H1 (cell line): Measurements from ENCODE around the gene EXD2. TPM values are rescaled to one million over a fixed set of nuclear protein-coding genes. Genes with fewer than 3 reads are reported as not detected.

Experiments used
- CTCF ChIA-PET: fragments of 300-600 bp; sonication (Branson Sonifier 250); formaldehyde crosslinking; loops from one replicate; lab custom pipeline; 2021; ENCODE audit not compliant: partially characterized antibody; lab: Charles Lee
- POLR2A ChIA-PET: fragments of 300-600 bp; sonication (Branson Sonifier 250); formaldehyde crosslinking; loops from one replicate; lab custom pipeline; 2021; ENCODE audit warnings: inconsistent platforms; ENCODE audit not compliant: partially characterized antibody; lab: Charles Lee
- DNase-seq, 2 experiments: peaks; one replicate each; pipeline versions ENCODE4 v3.0.0 to v3.0.0-alpha.2; 2010 to 2022; ENCODE audit warnings: low spot score in 2 of 2, low read depth in 1 of 2, mixed read lengths in 1 of 2
- FAIRE-seq: peaks from 2 replicates; lab custom pipeline; 2011; peaks lifted over from hg19 to GRCh38; lab: Jason Lieb, UNC
- H2AFZ ChIP-seq: 2 replicates; pipeline ENCODE4 v1.8.1; 2012; ENCODE audit warnings: low read length, inconsistent platforms
- H2AK5ac ChIP-seq: 2 replicates; pipeline ENCODE4 v1.6.1; 2013; ENCODE audit warnings: low read depth, low read length
- H2BK120ac ChIP-seq: replicated peaks from 2 replicates; pipeline ENCODE3; 2013; ENCODE audit warnings: low read depth, low read length, inconsistent platforms
- H2BK12ac ChIP-seq: 2 replicates; pipeline ENCODE4 v1.6.1; 2013; ENCODE audit warnings: low read depth, low read length
- H2BK15ac ChIP-seq: 2 replicates; pipeline ENCODE4 v1.6.1; 2013; ENCODE audit warnings: low read length
- H2BK20ac ChIP-seq: 2 replicates; pipeline ENCODE4 v1.6.1; 2013; ENCODE audit warnings: low read length
- H2BK5ac ChIP-seq: 2 replicates; pipeline ENCODE4 v1.6.1; 2013; ENCODE audit warnings: low read depth, low read length
- H3K14ac ChIP-seq: 2 replicates; pipeline ENCODE4 v1.6.1; 2013; ENCODE audit warnings: inconsistent platforms; ENCODE audit not compliant: insufficient read length
- H3K18ac ChIP-seq: 2 replicates; pipeline ENCODE4 v1.6.1; 2013; ENCODE audit warnings: low read length; ENCODE audit errors: extremely low read depth
- H3K23ac ChIP-seq: 2 replicates; pipeline ENCODE4 v1.6.1; 2013; ENCODE audit warnings: inconsistent platforms; ENCODE audit not compliant: insufficient read length
- H3K23me2 ChIP-seq: 2 replicates; pipeline ENCODE4 v1.6.1; 2013; ENCODE audit warnings: low read depth, low read length
- H3K27ac ChIP-seq: 2 replicates; pipeline ENCODE4 v1.6.1; 2011; ENCODE audit warnings: low read depth, low read length, inconsistent platforms
- H3K27me3 ChIP-seq, 4 experiments: replicated peaks in 1 of 4; 1 replicate in 1 of 4; 2 replicates in 3 of 4; pipeline versions ENCODE4 v1.6.1 to v1.8.1; 2011 to 2013; ENCODE audit warnings: low read length in 3 of 4, mild to moderate bottlenecking in 3 of 4, inconsistent platforms in 2 of 4, mixed read lengths in 2 of 4, moderate library complexity in 1 of 4; ENCODE audit not compliant: control insufficient read depth in 3 of 4, insufficient read depth in 3 of 4; ENCODE audit errors: extremely low read depth in 1 of 4
- H3K36me3 ChIP-seq, 4 experiments: 2 replicates each; pipeline versions ENCODE4 v1.6.1 to v1.8.1; 2011 to 2013; ENCODE audit warnings: mild to moderate bottlenecking in 4 of 4, low read length in 3 of 4, moderate library complexity in 2 of 4, control low read depth in 1 of 4, inconsistent platforms in 1 of 4; ENCODE audit not compliant: insufficient read depth in 4 of 4, control insufficient read depth in 2 of 4
- H3K4ac ChIP-seq: replicated peaks from 2 replicates; pipeline ENCODE3; 2013; ENCODE audit warnings: low read length, low read depth, mixed read lengths, inconsistent platforms; ENCODE audit not compliant: insufficient read length
- H3K4me1 ChIP-seq, 4 experiments: replicated peaks in 1 of 4; 1 replicate in 1 of 4; 2 replicates in 3 of 4; pipeline versions ENCODE4 v1.6.1 to v1.8.1; 2011 to 2013; ENCODE audit warnings: low read length in 3 of 4, inconsistent platforms in 2 of 4, mixed read lengths in 1 of 4; ENCODE audit not compliant: insufficient read depth in 4 of 4, control insufficient read depth in 3 of 4
- H3K4me2 ChIP-seq, 2 experiments: 2 replicates each; pipeline versions ENCODE4 v1.6.1 to v1.8.1; 2011 to 2013; ENCODE audit warnings: low read depth in 2 of 2, low read length in 2 of 2, control low read depth in 1 of 2, inconsistent platforms in 1 of 2, mild to moderate bottlenecking in 1 of 2; ENCODE audit not compliant: insufficient read depth in 1 of 2
- H3K4me3 ChIP-seq, 4 experiments: fragments of 200-600, 300-600 bp in 1 of 4; sonication (generic), shearing (Covaris generic), sonication (Bioruptor Twin) in 1 of 4; 2 replicates each; pipeline versions ENCODE4 v1.5.1 to v1.8.1; 2011 to 2016; ENCODE audit warnings: low read length in 4 of 4, low read depth in 3 of 4, control low read depth in 2 of 4, inconsistent platforms in 2 of 4, mild to moderate bottlenecking in 2 of 4, mixed read lengths in 1 of 4, moderate library complexity in 1 of 4; ENCODE audit not compliant: insufficient read depth in 2 of 4; ENCODE audit errors: extremely low read depth in 1 of 4
- H3K56ac ChIP-seq: replicated peaks from 2 replicates; pipeline ENCODE3; 2013; ENCODE audit warnings: low read depth, mild to moderate bottlenecking, mixed read lengths, low read length, inconsistent platforms; ENCODE audit not compliant: insufficient read length
- H3K79me1 ChIP-seq: 2 replicates; pipeline ENCODE4 v1.6.1; 2013; ENCODE audit warnings: low read depth, low read length, control low read depth
- H3K79me2 ChIP-seq, 2 experiments: 2 replicates each; pipeline versions ENCODE4 v1.6.1 to v1.8.1; 2012 to 2013; ENCODE audit warnings: low read length in 2 of 2, mild to moderate bottlenecking in 2 of 2, inconsistent platforms in 1 of 2; ENCODE audit not compliant: insufficient read depth in 2 of 2, control insufficient read depth in 1 of 2
- H3K9ac ChIP-seq, 4 experiments: replicated peaks in 1 of 4; 1 replicate in 1 of 4; 2 replicates in 3 of 4; pipeline versions ENCODE4 v1.6.1 to v1.8.1; 2011 to 2013; ENCODE audit warnings: low read depth in 3 of 4, low read length in 3 of 4, control low read depth in 2 of 4, mild to moderate bottlenecking in 2 of 4, moderate library complexity in 2 of 4, inconsistent platforms in 1 of 4; ENCODE audit errors: extremely low read depth in 1 of 4
- H3K9me3 ChIP-seq, 2 experiments: 2 replicates each; pipeline versions ENCODE4 v1.6.1 to v1.8.1; 2012 to 2013; ENCODE audit warnings: mild to moderate bottlenecking in 2 of 2, moderate library complexity in 2 of 2, control low read depth in 1 of 2, inconsistent platforms in 1 of 2, low read depth in 1 of 2, low read length in 1 of 2, mixed read lengths in 1 of 2; ENCODE audit not compliant: insufficient read depth in 2 of 2
- H4K20me1 ChIP-seq, 2 experiments: replicated peaks in 1 of 2; 2 replicates each; pipeline versions ENCODE3 to v1.8.1; 2011 to 2013; ENCODE audit warnings: inconsistent platforms in 2 of 2, low read length in 2 of 2, mild to moderate bottlenecking in 1 of 2; ENCODE audit not compliant: insufficient read depth in 2 of 2, control insufficient read depth in 1 of 2
- H4K5ac ChIP-seq: 2 replicates; pipeline ENCODE4 v1.6.1; 2013; ENCODE audit warnings: low read length, low read depth, mixed read lengths, inconsistent platforms; ENCODE audit not compliant: insufficient read length
- H4K8ac ChIP-seq: 2 replicates; pipeline ENCODE4 v1.8.0; 2013; ENCODE audit warnings: mild to moderate bottlenecking, moderate library complexity, low read length, inconsistent platforms; ENCODE audit not compliant: insufficient read depth; ENCODE audit errors: extremely low read depth
- H4K91ac ChIP-seq: replicated peaks from 2 replicates; pipeline ENCODE3; 2013; ENCODE audit warnings: low read length, mixed read lengths, inconsistent platforms; ENCODE audit not compliant: insufficient read length
- CBX5 ChIP-seq: fragments of 300-800, 300-1000 bp; sonication (generic); IDR thresholded peaks from 2 replicates; pipeline ENCODE4 v1.7.1; 2016; ENCODE audit warnings: antibody characterized with exemption, low read length, low read depth
- CBX8 ChIP-seq: fragments of 300-800, 300-1000 bp; sonication (generic); IDR thresholded peaks from 2 replicates; pipeline ENCODE4 v1.7.1; 2016; ENCODE audit warnings: low read depth, low read length, borderline replicate concordance
- EP300 ChIP-seq, 2 experiments: IDR thresholded peaks; 1 replicate in 1 of 2; 2 replicates in 1 of 2; pipeline ENCODE4 v1.6.1; 2011 to 2012; ENCODE audit warnings: low read depth in 2 of 2, low read length in 2 of 2, mild to moderate bottlenecking in 2 of 2, borderline replicate concordance in 1 of 2, inconsistent platforms in 1 of 2, moderate library complexity in 1 of 2
- EZH2 ChIP-seq: fragments of 200-600 bp; sonication (generic); IDR thresholded peaks from 2 replicates; pipeline ENCODE4 v1.7.1; 2012; ENCODE audit warnings: low read depth, mild to moderate bottlenecking, moderate library complexity, low read length, inconsistent platforms; ENCODE audit not compliant: severe bottlenecking
- KDM5A ChIP-seq: fragments of 200-600 bp; IDR thresholded peaks from 2 replicates; pipeline ENCODE4 v1.7.1; 2012; ENCODE audit warnings: mild to moderate bottlenecking, low read length, inconsistent platforms, mixed read lengths
- PHF8 ChIP-seq: fragments of 200-600 bp; sonication (generic); conservative IDR thresholded peaks from 2 replicates; pipeline ENCODE4 v1.7.1; 2012; ENCODE audit warnings: low read depth, mild to moderate bottlenecking, inconsistent platforms, low read length, moderate library complexity
- POLR2AphosphoS5 ChIP-seq: IDR thresholded peaks from 2 replicates; pipeline ENCODE4 v1.6.1; 2011; ENCODE audit warnings: low read depth, low read length
- RAD21 ChIP-seq, 2 experiments: IDR thresholded peaks in 1 of 2; conservative IDR thresholded peaks in 1 of 2; 2 replicates each; pipeline ENCODE4 v1.6.1; 2011; ENCODE audit warnings: low read depth in 2 of 2, low read length in 2 of 2, improper control_type of control experiment in 1 of 2, inconsistent platforms in 1 of 2, mild to moderate bottlenecking in 1 of 2, moderate library complexity in 1 of 2
- SP1 ChIP-seq: IDR thresholded peaks from 2 replicates; pipeline ENCODE4 v1.6.1; 2011; ENCODE audit warnings: low read depth, low read length
- SP4 ChIP-seq: IDR thresholded peaks from 2 replicates; pipeline ENCODE4 v1.6.1; 2012; ENCODE audit warnings: low read length, inconsistent platforms
- SUZ12 ChIP-seq: fragments of 200-600 bp; sonication (generic); IDR thresholded peaks from 2 replicates; pipeline ENCODE4 v1.6.1; 2012; ENCODE audit warnings: mild to moderate bottlenecking, inconsistent platforms, low read length, moderate library complexity, mixed read lengths
- TEAD4 ChIP-seq: IDR thresholded peaks from 2 replicates; pipeline ENCODE4 v1.6.1; 2012; ENCODE audit warnings: low read depth, low read length, inconsistent platforms, mixed read lengths
- WGBS, 2 experiments: shearing (Covaris generic) in 1 of 2; methylation state at CpG; one replicate each; pipeline versions ENCODE4 v1.1.6 to v1.1.7; 2013 to 2015; ENCODE audit warnings: low lambda C conversion rate in 2 of 2, mixed read lengths in 2 of 2, inconsistent platforms in 1 of 2, low coverage in 1 of 2, missing lambda C conversion rate in 1 of 2; ENCODE audit not compliant: insufficient replicate concordance in 2 of 2, insufficient coverage in 1 of 2, insufficient read length in 1 of 2; ENCODE audit errors: extremely low coverage in 1 of 2, missing lambda C conversion rate in 1 of 2; 5-methylcytosine and 5-hydroxymethylcytosine counted together
- polyA plus RNA-seq, 7 experiments: library from polyadenylated mRNA; depleted of rRNA in 3 of 7; stranded (reverse) in 5 of 7; unstranded in 2 of 7; fragments of >200 nt in 5 of 7; fragments of 200-250 nt in 2 of 7; gene quantifications; 1 replicate in 5 of 7; 2 replicates in 1 of 7; 4 replicates in 1 of 7; pipeline versions ENCODE4 v1.2.1 to v1.2.3, GENCODE V29; 2011 to 2013; ENCODE audit warnings: missing spikeins in 2 of 7, mixed read lengths in 2 of 7
- total RNA-seq: library from RNA; stranded (reverse); fragmentation: NEBNext Ultra II Directional; extraction: Animal tissue kit (Norgen Biotek cat#: 25700); gene quantifications from 2 replicates; pipeline ENCODE4 v1.2.1, GENCODE V29; 2021
- TF ChIP-seq, protein P1 (sequence below): IDR thresholded peaks from 2 replicates; pipeline ENCODE4 v1.6.1; 2011; ENCODE audit warnings: low read length, improper control_type of control experiment

The EXD2 gene
- total and polyA plus RNA-seq, 2 of the 8 experiments (the other 6 are each of a cell fraction or from before 2014, with no cell fraction given), result 11.9 to 25.9 TPM

DNA sequence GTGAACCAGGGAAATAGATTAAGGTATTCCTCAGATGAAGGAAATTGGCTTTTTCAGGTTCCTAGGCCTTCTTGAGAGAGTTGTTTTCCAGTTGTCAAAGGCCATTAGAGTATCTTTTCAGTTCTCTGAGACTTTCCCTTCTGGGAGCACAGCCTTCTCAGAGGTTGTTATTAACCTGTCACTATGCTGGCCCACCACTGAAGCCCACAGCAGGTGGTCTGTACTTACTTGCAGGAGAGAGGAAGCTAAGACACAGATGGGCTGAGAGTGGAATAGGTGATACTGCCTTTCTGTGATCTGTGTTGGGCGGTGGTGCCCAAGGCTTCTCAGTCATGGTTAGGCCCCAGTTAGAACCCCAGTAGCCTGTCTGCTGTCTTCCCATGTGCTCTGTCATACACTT lies 45.8 kb downstream of the EXD2 start:
- Histone ChIP-seq H2AFZ (no peak overlapping the region), H3K27me3 (no peaks in the 10 kb centered on the region), H4K20me1 (no peaks in the 10 kb centered on the region), H2AK5ac (no peak overlapping the region), H2BK12ac (no peak overlapping the region), H2BK20ac (no peak overlapping the region), H4K8ac (no peak overlapping the region), H2BK120ac (no peak overlapping the region), H3K4me2 (no peak overlapping the region), H3K23me2 (no peaks in the 10 kb centered on the region), H3K27ac (no peak overlapping the region), H3K9me3 (no peaks in the 10 kb centered on the region), H3K23ac (no peak overlapping the region), H3K9ac (no peak overlapping the region), H3K36me3 (peaks cover 4 to 46% (median 19%) of the 10 kb centered on the region in 4 experiments; a peak in 6 of 8 replicates), H2BK15ac (no peak overlapping the region), H3K79me2 (no peaks in the 10 kb centered on the region), H2BK5ac (no peak overlapping the region), H3K18ac (no peak overlapping the region), H3K4ac (no peak overlapping the region), H4K5ac (no peak overlapping the region), H3K4me3 (no peak overlapping the region), H3K56ac (no peak overlapping the region), H3K79me1 (no peaks in the 10 kb centered on the region), H3K4me1 (no peaks in the 10 kb centered on the region), H4K91ac (no peak overlapping the region), H3K14ac (no peak overlapping the region)
- ChIA-PET CTCF (interaction anchor here (1.0 to 3.1 kb wide), 4 partner anchors 16 to 108 kb away, joined by 3 to 9 read pairs (median 6); no protein-coding TSS in a partner anchor), POLR2A (no interaction called here)
- 90% methylated on average over 1 of the region's 1 CpG; no CpG with 5 or more reads in 1 of the 2 experiments for WGBS, 2 experiments
- DNase-seq, result no peak
- no peak for FAIRE-seq
- TF ChIP-seq TEAD4, result no peak
- no peak for TF ChIP-seq EZH2
- TF ChIP-seq KDM5A, result no peak
- no peak for TF ChIP-seq RAD21 (IDR thresholded peaks at IDR 0.05 in 1 of 2, conservative IDR thresholded peaks at IDR 0.05 in 1 of 2; ENCODE audit: low read depth in 2 of 2, low read length in 2 of 2)
- TF ChIP-seq, protein P1, sequence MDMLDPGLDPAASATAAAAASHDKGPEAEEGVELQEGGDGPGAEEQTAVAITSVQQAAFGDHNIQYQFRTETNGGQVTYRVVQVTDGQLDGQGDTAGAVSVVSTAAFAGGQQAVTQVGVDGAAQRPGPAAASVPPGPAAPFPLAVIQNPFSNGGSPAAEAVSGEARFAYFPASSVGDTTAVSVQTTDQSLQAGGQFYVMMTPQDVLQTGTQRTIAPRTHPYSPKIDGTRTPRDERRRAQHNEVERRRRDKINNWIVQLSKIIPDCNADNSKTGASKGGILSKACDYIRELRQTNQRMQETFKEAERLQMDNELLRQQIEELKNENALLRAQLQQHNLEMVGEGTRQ, result no peak
- no peak for TF ChIP-seq EP300 (IDR thresholded peaks at IDR 0.05; ENCODE audit: borderline replicate concordance in 1 of 2, low read depth in 2 of 2, low read length in 2 of 2)
- TF ChIP-seq CBX5, result no peak
- no peak for TF ChIP-seq SUZ12
- TF ChIP-seq CBX8, result no peak
- no peak for TF ChIP-seq POLR2AphosphoS5
- no peak for TF ChIP-seq SP1
- TF ChIP-seq SP4, result no peak
- no peak for TF ChIP-seq PHF8
